Measurements from ENCODE around the gene TAMM41. TPM values are rescaled to one million over a fixed set of nuclear protein-coding genes. Genes with fewer than 3 reads are reported as not detected.
A peak's percentile ranks its signal among the peaks of the same experiment; 100 is the strongest.
"Not testable (repeated sequence)": the region's sequence is repeated elsewhere in the genome, so short reads cannot be mapped to it uniquely, and the experiment has no call there.

TAMM41 gene, protein sequence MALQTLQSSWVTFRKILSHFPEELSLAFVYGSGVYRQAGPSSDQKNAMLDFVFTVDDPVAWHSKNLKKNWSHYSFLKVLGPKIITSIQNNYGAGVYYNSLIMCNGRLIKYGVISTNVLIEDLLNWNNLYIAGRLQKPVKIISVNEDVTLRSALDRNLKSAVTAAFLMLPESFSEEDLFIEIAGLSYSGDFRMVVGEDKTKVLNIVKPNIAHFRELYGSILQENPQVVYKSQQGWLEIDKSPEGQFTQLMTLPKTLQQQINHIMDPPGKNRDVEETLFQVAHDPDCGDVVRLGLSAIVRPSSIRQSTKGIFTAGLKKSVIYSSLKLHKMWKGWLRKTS
- total RNA-seq (2014; rRNA removed; shearing (Covaris generic)): 6.4 and 9.0 TPM in 2 replicates

DNA sequence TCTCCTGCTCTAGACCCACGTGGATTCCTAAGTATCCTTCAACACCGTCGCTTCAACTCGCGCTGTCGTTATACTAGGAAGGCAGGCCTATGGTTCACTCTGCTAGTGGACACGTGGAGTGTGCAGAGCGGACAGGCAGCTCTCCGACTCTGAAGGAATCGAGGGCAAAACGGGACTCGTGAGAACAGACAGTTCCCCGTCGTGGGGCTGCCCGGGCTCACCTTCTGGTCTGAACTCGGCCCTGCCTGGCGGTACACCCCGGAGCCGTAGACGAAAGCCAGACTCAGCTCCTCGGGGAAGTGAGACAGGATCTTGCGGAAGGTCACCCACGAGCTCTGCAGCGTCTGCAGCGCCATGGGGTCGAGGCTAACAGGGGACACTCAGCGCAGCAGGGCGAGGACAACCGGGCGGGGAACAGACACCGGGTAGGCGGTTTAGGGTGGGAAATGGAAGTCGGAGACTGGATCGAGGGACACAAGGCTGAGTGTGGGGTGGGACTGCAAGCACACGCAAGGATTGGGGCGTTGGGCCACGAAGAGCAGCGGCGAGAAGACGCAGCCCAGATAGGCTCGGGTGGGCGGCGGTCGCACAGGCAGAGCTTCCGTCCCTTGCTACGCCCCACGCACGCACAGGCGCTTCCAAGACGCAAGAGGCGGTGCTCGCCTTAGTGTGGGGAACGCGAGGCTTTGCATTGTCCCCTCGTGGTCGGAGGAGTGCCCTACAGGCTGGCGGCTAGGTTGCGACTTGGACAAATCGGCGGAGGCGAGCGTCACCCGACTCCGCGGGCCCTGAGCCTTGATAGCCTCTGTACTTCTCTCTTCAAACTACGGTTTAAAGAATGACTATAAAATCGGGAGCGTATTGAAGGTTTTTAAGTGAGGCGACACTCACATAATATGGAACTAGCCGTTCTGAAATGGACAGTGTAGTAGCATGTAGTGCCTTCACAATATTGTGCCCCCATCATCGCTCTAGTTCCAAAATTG, at the start of gene TAMM41:
TSS of gene TAMM41 (minus strand) at position 605 of the 986 bp plus-strand sequence. CDS start at position 356, 249 bp downstream.
- peak; percentile 86 for DNase-seq
- Histone ChIP-seq H3K4me3 (ENCODE audit: insufficient read depth, low read depth, low read length) (peak within 1 kb of the TSS; percentile 93), H3K36me3 (replicated peaks; ENCODE audit: control insufficient read depth, insufficient read depth, low read length) (peaks cover 5% of the 10 kb centered on the region), H3K27me3 (ENCODE audit: control insufficient read depth, insufficient read depth, low read length) (peaks cover 2% of the 10 kb centered on the region; the same call in 1 of the 2 replicates)

DNA sequence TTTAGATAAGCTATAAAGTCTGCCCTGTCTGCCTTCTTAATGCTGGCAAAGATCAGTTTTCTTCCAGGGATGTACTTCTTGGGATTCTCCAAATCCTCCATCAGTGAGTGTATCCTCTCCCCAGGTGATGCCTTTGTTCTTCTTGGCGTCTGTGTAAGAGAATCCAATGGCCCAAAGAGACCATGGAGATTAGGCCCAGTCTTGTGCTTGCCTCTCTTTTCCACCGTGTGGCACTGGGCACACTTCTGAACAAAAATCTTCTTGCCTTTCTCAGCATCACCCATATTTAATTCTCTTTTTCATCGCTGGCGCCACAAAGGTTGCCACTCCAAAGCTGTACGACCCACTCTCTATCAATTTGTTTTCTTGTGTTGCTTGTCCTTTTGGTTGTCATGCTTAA, 32.2 kb upstream of the TAMM41 start:
- Histone ChIP-seq H3K36me3 (replicated peaks; ENCODE audit: control insufficient read depth, insufficient read depth, low read length) (no peaks in the 10 kb centered on the region), H3K4me3 (ENCODE audit: insufficient read depth, low read depth, low read length) (no peak overlapping the region), H3K27me3 (ENCODE audit: control insufficient read depth, insufficient read depth, low read length) (no peaks in the 10 kb centered on the region)
- DNase-seq: peak; percentile 25

DNA sequence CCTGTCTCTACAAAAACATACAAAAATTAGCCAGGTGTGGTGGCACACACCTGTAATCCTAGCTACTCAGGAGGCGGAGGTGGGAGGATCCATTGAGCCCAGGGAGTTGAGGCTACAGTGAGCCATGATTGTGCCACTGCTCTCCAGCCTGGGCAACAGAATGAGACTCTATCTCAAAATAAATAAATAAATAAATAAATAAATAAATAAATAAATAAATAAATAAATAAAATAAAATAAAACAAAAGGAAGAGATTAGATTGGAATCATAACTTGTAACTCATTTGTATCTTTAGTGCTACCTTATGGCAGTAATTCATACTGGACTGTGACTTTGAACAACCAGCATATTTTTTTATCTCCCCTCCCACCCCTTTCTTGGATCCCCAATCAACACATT, 28.0 kb upstream of the TAMM41 start:
- not testable (repeated sequence) for DNase-seq; H3K4me3 ChIP-seq (ENCODE audit: insufficient read depth, low read depth, low read length); H3K27me3 ChIP-seq (ENCODE audit: control insufficient read depth, insufficient read depth, low read length); H3K36me3 ChIP-seq (replicated peaks; ENCODE audit: control insufficient read depth, insufficient read depth, low read length)

DNA sequence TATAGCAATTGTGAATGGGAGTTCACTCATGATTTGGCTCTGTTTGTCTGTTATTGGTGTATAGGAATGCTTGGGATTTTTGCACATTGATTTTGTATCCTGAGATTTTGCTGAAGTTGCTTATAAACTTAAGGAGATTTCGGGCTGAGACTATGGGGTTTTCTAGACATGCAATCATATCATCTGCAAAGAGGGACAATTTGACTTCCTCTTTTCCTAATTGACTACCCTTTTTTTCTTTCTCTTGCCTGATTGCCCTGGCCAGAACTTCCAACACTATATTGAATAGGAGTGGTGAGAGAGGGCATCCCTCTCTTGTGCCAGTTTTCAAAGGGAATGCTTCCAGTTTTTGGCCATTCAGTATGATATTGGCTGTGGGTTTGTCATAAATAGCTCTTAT, 17.1 kb upstream of the TAMM41 start:
- not testable (repeated sequence) for H3K36me3 ChIP-seq (replicated peaks; ENCODE audit: control insufficient read depth, insufficient read depth, low read length); H3K27me3 ChIP-seq (ENCODE audit: control insufficient read depth, insufficient read depth, low read length); DNase-seq; H3K4me3 ChIP-seq (ENCODE audit: insufficient read depth, low read depth, low read length)

DNA sequence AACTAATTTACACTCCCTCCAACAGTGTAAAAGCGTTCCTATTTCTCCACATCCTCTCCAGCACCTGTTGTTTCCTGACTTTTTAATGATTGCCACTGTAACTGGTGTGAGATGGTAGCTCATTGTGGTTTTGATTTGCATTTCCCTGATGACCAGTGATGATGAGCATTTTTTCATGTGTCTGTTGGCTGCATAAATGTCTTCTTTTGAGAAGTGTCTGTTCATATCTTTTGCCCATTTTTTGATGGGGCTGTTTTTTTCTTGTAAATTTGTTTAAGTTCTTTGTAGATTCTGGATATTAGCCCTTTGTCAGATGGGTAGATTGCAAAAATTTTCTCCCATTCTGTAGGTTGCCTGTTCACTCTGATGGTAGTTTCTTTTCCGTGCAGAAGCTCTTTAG, 15.9 kb upstream of the TAMM41 start:
- H3K4me3 ChIP-seq (ENCODE audit: insufficient read depth, low read depth, low read length); DNase-seq; H3K36me3 ChIP-seq (replicated peaks; ENCODE audit: control insufficient read depth, insufficient read depth, low read length); H3K27me3 ChIP-seq (ENCODE audit: control insufficient read depth, insufficient read depth, low read length): not testable (repeated sequence)

DNA sequence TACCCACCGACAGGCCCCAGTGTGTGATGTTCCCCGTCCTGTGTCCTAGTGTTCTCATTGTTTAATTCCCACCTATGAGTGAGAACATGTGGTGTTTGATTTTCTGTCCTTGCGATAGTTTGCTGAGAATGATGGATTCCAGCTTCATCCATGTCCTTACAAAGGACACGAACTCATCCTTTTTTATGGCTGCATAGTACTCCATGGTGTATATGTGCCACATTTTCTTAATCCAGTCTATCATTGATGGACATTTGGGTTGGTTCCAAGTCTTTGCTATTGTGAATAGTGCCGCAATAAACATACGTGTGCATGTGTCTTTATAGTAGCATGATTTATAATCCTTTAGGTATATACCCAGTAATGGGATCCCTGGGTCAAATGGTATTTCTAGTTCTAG, 15.5 kb upstream of the TAMM41 start:
- DNase-seq; H3K4me3 ChIP-seq (ENCODE audit: insufficient read depth, low read depth, low read length); H3K36me3 ChIP-seq (replicated peaks; ENCODE audit: control insufficient read depth, insufficient read depth, low read length); H3K27me3 ChIP-seq (ENCODE audit: control insufficient read depth, insufficient read depth, low read length): not testable (repeated sequence)

DNA sequence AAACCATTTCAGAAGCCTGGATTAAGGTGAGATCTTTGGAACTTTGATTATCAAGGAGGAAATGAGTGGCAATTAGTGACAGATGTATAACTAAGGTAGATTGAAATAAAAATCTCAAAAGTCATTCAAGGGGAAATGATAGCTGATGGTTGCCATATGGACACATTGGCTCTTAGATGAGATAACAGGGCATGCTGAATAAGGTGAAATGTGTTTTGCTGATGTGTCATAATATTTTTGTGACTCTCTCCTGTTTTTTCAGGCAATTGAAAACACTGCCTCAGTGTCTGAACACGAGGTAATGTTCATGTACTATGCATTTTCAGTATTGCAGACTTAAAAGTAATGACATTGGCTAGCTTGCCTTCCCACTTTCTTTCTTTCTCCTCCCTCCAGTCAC, 13.5 kb upstream of the TAMM41 start:
- not testable (repeated sequence) for DNase-seq; H3K36me3 ChIP-seq (replicated peaks; ENCODE audit: control insufficient read depth, insufficient read depth, low read length); H3K4me3 ChIP-seq (ENCODE audit: insufficient read depth, low read depth, low read length); H3K27me3 ChIP-seq (ENCODE audit: control insufficient read depth, insufficient read depth, low read length)

DNA sequence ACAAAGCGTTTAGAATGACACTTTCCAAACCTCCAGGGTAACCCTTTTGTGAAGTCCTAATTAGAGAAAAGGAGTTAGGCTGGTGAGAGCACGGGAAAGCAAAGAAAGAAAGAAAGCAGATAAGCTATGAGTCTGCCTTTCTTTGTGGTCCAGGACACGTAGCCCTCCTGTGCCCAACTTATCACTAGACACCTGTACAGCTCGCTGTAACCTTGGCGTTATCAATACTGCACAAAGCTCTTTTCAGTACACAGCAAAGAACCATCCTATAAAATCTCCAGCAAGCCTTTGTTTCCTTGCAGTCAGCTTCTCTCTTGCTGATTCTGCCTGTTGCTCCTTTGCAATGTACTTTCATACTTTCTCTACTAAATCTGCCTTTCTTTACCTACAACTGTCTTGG, 6.8 kb upstream of the TAMM41 start:
- DNase-seq: no peak
- H3K4me3 ChIP-seq (ENCODE audit: insufficient read depth, low read depth, low read length): no peak overlapping the region
- H3K27me3 ChIP-seq (ENCODE audit: control insufficient read depth, insufficient read depth, low read length): peaks cover 2% of the 10 kb centered on the region
- no peaks in the 10 kb centered on the region for H3K36me3 ChIP-seq (replicated peaks; ENCODE audit: control insufficient read depth, insufficient read depth, low read length)

DNA sequence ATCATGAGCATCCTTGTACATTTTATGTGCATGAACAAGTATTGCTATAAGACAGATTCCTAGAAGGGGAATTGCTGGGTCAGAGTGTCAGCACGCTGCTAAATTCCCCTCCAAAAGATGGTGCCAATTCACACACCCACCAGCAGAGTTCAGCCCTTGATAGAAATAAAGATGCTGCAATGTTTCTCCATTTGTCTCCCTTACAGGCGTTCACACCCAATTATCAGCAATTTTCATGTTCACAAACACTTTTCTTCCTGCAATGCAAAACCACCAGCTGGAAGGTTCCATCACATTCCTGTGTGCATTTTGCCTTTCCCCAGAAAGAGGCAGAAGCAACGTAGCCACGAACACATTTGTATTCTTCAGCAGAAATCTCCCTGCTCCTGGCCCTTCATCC, 3.3 kb upstream of the TAMM41 start:
- no peak for DNase-seq
- Histone ChIP-seq H3K36me3 (replicated peaks; ENCODE audit: control insufficient read depth, insufficient read depth, low read length) (no peaks in the 10 kb centered on the region), H3K4me3 (ENCODE audit: insufficient read depth, low read depth, low read length) (no peak overlapping the region)

DNA sequence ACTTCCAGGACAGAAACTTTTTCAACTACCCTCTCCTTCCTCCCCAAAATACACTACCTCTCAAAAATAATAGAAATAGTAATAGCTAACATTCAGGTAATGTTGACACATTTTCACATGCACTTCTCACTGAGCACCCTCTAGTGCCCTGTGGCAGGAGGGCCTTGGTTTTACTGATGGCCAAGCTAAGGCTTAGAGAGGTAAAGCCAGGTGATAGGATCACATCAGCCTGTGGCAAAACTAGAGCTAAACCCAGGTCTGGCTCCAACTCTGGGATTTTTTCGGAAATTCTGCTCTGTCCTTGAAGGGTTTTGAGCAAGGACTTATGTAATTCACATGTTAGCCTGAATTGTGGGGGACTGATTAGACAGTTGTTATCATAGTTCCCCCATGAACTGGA, 922 bp upstream of the TAMM41 start:
- DNase-seq: peak; percentile 26
- H3K27me3 ChIP-seq (ENCODE audit: control insufficient read depth, insufficient read depth, low read length): peaks cover 2% of the 10 kb centered on the region
- peaks cover 3% of the 10 kb centered on the region for H3K36me3 ChIP-seq (replicated peaks; ENCODE audit: control insufficient read depth, insufficient read depth, low read length)
- no peak overlapping the region for H3K4me3 ChIP-seq (ENCODE audit: insufficient read depth, low read depth, low read length)

More for the DNA sequence above, 3.3 kb upstream of the TAMM41 start:
- H3K27me3 ChIP-seq (ENCODE audit: control insufficient read depth, insufficient read depth, low read length): peaks cover 4% of the 10 kb centered on the region

DNA sequence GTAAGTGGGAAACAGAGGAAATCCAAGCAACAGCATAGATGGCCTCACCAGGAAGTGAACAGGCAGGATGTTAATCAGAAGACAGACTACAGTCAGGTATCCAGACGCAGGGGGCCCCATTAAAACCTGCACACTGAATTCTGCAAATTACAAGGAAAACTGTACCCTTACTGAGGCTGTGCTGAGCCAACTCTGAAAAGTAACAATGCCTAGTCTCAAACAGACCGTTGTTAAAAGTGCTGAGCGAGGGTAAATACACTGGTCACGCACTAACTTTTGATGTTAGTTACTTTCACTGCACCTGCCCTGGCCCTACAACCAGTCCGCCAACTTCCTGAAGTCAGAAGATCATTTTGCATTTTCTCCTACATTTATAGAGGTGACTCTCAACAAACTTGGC, 1.0 kb downstream of the TAMM41 start:
- Histone ChIP-seq H3K36me3 (replicated peaks; ENCODE audit: control insufficient read depth, insufficient read depth, low read length) (peaks cover 6% of the 10 kb centered on the region), H3K4me3 (ENCODE audit: insufficient read depth, low read depth, low read length) (peak overlapping the region; percentile 93), H3K27me3 (ENCODE audit: control insufficient read depth, insufficient read depth, low read length) (peaks cover 2% of the 10 kb centered on the region; the same call in 1 of the 2 replicates)
- DNase-seq: no peak

DNA sequence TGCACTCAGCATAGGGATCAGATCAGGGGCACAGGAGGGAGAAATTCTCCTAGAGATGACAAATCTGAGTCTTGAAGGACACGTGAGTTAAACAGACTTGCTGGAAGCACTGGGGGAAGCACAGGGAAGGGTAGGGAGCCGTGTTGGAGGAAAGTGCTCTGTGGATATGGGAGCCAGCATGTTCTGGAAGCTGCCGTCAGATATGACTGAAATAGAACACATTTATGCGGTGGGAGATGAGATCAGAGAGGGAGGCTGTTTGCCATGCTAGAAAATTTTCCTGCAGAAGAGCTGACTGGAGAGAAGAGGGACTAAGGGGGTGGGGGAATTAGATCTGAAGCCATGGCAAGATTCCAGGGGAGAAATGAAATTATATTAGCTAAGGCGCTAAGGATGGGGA, 1.8 kb downstream of the TAMM41 start:
- Histone ChIP-seq H3K27me3 (ENCODE audit: control insufficient read depth, insufficient read depth, low read length) (peaks cover 2% of the 10 kb centered on the region; the same call in 1 of the 2 replicates), H3K4me3 (ENCODE audit: insufficient read depth, low read depth, low read length) (no peak overlapping the region), H3K36me3 (replicated peaks; ENCODE audit: control insufficient read depth, insufficient read depth, low read length) (peaks cover 8% of the 10 kb centered on the region)
- DNase-seq: no peak

DNA sequence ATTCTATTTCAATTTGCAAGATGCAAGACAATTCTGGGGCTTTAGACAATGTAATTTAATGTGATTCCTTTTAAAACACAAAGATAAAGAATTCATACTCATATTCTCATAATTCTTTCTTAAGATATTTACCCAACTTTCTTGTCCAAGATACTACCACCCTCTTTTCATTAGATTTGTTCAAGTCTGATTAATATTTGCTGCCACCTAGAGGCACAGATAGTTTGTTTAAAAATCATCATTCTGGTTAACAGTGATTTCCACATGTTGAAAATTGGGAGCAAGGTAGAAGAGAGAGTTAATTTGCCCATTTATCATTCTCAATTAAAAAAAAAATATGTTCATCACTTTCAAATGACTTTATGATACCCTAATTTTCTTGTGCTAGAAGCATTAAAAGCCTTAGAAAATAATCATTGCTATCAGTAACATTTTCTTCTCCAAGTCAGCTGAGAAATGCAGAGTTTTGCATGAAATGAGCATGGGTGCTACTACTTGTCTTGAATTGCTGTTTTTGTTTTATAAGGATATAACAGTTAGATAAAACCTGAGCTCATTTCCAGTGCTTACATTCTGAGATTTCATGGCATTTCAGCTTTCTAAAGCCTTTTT, 11.6 kb downstream of the TAMM41 start:
- no peaks in the 10 kb centered on the region for H3K27me3 ChIP-seq (ENCODE audit: control insufficient read depth, insufficient read depth, low read length)
- no peak for DNase-seq
- peaks cover 13% of the 10 kb centered on the region for H3K36me3 ChIP-seq (replicated peaks; ENCODE audit: control insufficient read depth, insufficient read depth, low read length)

More for the DNA sequence above, 11.6 kb downstream of the TAMM41 start:
- no peak overlapping the region for H3K4me3 ChIP-seq (ENCODE audit: insufficient read depth, low read depth, low read length)

Measured in H7 (cell line).